Right lobe of liver (tissue), 6 donors: Measurements from ENCODE around the gene PEPD. TPM values are rescaled to one million over a fixed set of nuclear protein-coding genes. Genes with fewer than 3 reads are reported as not detected.

Experiments
- ATAC-seq, 4 donors: fragments of 200-7000 bp; cut with Tn5 transposase; one replicate each; pipeline ENCODE4 v1.9.1; 2020; ENCODE audit warnings: mild to moderate bottlenecking in 4 of 4, moderate library complexity in 4 of 4
- DNase-seq, 3 donors: peaks; one replicate each; pipeline ENCODE4 v3.0.0-alpha.2; 2020
- H3K27ac ChIP-seq, 3 donors: fragments of 200-600 bp; one replicate each; pipeline ENCODE4 v1.8.0; 2022
- H3K27me3 ChIP-seq, 2 donors: fragments of 200-600 bp; one replicate each; pipeline ENCODE4 v1.8.0; 2022
- H3K36me3 ChIP-seq, 4 donors: fragments of 200-600 bp; sonication (generic) in 1 of 4; one replicate each; pipeline versions ENCODE4 v1.5.1 to v1.8.0; 2017 to 2022; ENCODE audit warnings: control low read depth in 1 of 4
- H3K4me1 ChIP-seq, 4 donors: fragments of 200-600 bp; sonication (generic) in 1 of 4; one replicate each; pipeline versions ENCODE4 v1.5.1 to v1.8.0; 2017 to 2022; ENCODE audit warnings: control low read depth in 1 of 4
- H3K4me3 ChIP-seq, 3 donors: fragments of 200-600 bp; one replicate each; pipeline ENCODE4 v1.8.0; 2022
- H3K9me3 ChIP-seq, 4 donors: fragments of 200-600 bp; sonication (generic) in 1 of 4; one replicate each; pipeline versions ENCODE4 v1.5.1 to v1.8.0; 2017 to 2022; ENCODE audit warnings: control low read depth in 1 of 4
- CTCF ChIP-seq, 4 donors: fragments of 200-600 bp in 3 of 4; fragments of 450-650 bp in 1 of 4; IDR thresholded peaks; one replicate each; pipeline versions ENCODE4 v1.5.1 to v1.8.0; 2016 to 2022; ENCODE audit warnings: antibody characterized with exemption in 4 of 4, mild to moderate bottlenecking in 2 of 4
- POLR2A ChIP-seq: fragments of 450-650 bp; IDR thresholded peaks from one replicate; pipeline ENCODE4 v1.6.1; 2017; ENCODE audit warnings: antibody characterized with exemption, mild to moderate bottlenecking
- WGBS: methylation state at CpG from one replicate; pipeline ENCODE4 v1.1.6; 2018; ENCODE audit warnings: low coverage, low lambda C conversion rate; ENCODE audit not compliant: insufficient coverage; ENCODE audit errors: missing lambda C conversion rate; 5-methylcytosine and 5-hydroxymethylcytosine counted together
- intact Hi-C, 2 donors: fragments of 100-400 bp; cut with DNase I; formaldehyde crosslinking; loops; one replicate each; pipeline versions ENCODE4 v1.11.2 to v1.14.1; 2022
- total RNA-seq, 6 experiments: library from RNA; depleted of rRNA in 2 of 6; stranded (reverse); fragments of >200 nt in 2 of 6; fragmentation: NEBNext Ultra II Directional in 3 of 6; extraction: Animal tissue kit (Norgen Biotek cat#: 25700) in 3 of 6; gene quantifications; one replicate each; pipeline versions ENCODE4 v1.1.0 to v1.2.4, GENCODE V29; 2016 to 2023
- donor health status: DM: no; HTN: yes; CAD: no.
- donor health status: DM: no; HTN: no; CAD: no.
- donor health status: DM: no; HTN: no; CAD: no.
- donor health status: DM: no; HTN: yes; CAD: no.
- donor health status: DM: no; HTN: yes; CAD: no.

Gene PEPD
- total RNA-seq, 6 experiments from 2014 or later = 121 to 261 (median 167) TPM

GRCh38 chr19:33554821-33555220 is 33.2 kb upstream of the PEPD start:
- DNase-seq (no peak), ATAC-seq (no peak)
- intact Hi-C loops = no loop called here
- no peak overlapping the region for H3K27ac ChIP-seq
- no peak overlapping the region for H3K4me3 ChIP-seq
- TF ChIP-seq POLR2A (no peak), CTCF (IDR thresholded peaks at IDR 0.05) (no peak)
- no peaks in the 10 kb centered on the region for H3K9me3 ChIP-seq
- no peaks in the 10 kb centered on the region for H3K36me3 ChIP-seq
- 79% methylated on average over 4 of the region's 7 CpGs for WGBS
- H3K4me1 ChIP-seq = no peaks in the 10 kb centered on the region
- H3K27me3 ChIP-seq = no peaks in the 10 kb centered on the region

- DNase-seq = no peak
- H3K27ac ChIP-seq = no peak overlapping the region
- H3K27me3 ChIP-seq = no peaks in the 10 kb centered on the region
- no peaks in the 10 kb centered on the region for H3K4me1 ChIP-seq
- no peak for ATAC-seq
- no peak overlapping the region for H3K4me3 ChIP-seq
- intact Hi-C loops = no loop called here
- H3K36me3 ChIP-seq = no peaks in the 10 kb centered on the region
- TF ChIP-seq POLR2A = no peak
- TF ChIP-seq CTCF (IDR thresholded peaks at IDR 0.05) = no peak
- no peaks in the 10 kb centered on the region for H3K9me3 ChIP-seq
- 92% methylated on average over 7 of the region's 9 CpGs for WGBS
Observed at GRCh38 chr19:33554391-33554790, 32.8 kb upstream of the PEPD start.

GRCh38 chr19:33553530-33554310 is 32.1 kb upstream of the PEPD start:
- TF ChIP-seq CTCF (IDR thresholded peaks at IDR 0.05) (no peak), POLR2A (no peak)
- DNase-seq (no peak), ATAC-seq (no peak)
- Histone ChIP-seq H3K27ac (no peak overlapping the region), H3K9me3 (no peaks in the 10 kb centered on the region), H3K27me3 (no peaks in the 10 kb centered on the region), H3K4me3 (no peak overlapping the region), H3K4me1 (no peaks in the 10 kb centered on the region), H3K36me3 (no peaks in the 10 kb centered on the region)
- WGBS = 86% methylated on average over 7 of the region's 17 CpGs
- intact Hi-C loops = no loop called here

GRCh38 chr19:33552928-33553279 is 31.3 kb upstream of the PEPD start:
- no CpG with 5 or more reads among the region's 4 CpGs for WGBS
- H3K9me3 ChIP-seq = no peaks in the 10 kb centered on the region
- H3K4me3 ChIP-seq = no peak overlapping the region
- ATAC-seq (no peak), DNase-seq (no peak)
- intact Hi-C loops = no loop called here
- H3K27me3 ChIP-seq = no peaks in the 10 kb centered on the region
- H3K27ac ChIP-seq = no peak overlapping the region
- TF ChIP-seq CTCF (IDR thresholded peaks at IDR 0.05) (no peak), POLR2A (no peak)
- H3K36me3 ChIP-seq = no peaks in the 10 kb centered on the region
- H3K4me1 ChIP-seq = no peaks in the 10 kb centered on the region
